ENCODE data around the gene PLEKHG4B. TPM values are rescaled to one million over a fixed set of nuclear protein-coding genes. Genes with fewer than 3 reads are reported as not detected.

The PLEKHG4B gene
- total and polyA plus RNA-seq, 2 donors from 2014 or later = 0.13 to 0.37 TPM

GRCh38 chr5:188488-189481 is 96.8 kb downstream of the PLEKHG4B start:
- H3K4me3 ChIP-seq (ENCODE audit: low read length in 3 of 3) = peak overlapping the region; percentile 40 to 54 (median 46)
- TF ChIP-seq CTCF (IDR thresholded peaks at IDR 0.05; ENCODE audit: borderline replicate concordance, extremely low read depth, insufficient read depth) = peak; percentile 93
- DNase-seq (peak; percentile 91 to 95 (median 93)), FAIRE-seq (no peak)
- no peak overlapping the region for H3K27ac ChIP-seq (ENCODE audit: low read depth in 2 of 2, low read length in 2 of 2)
- H3K36me3 ChIP-seq (ENCODE audit: control insufficient read depth in 2 of 3, insufficient read depth in 3 of 3, low read length in 3 of 3) = no peaks in the 10 kb centered on the region
- intact Hi-C loops (cut with DNase I) = no loop called here
- peak overlapping the region in 1 of 3 donors; percentile 44 for H3K9ac ChIP-seq (ENCODE audit: low read length in 3 of 3)
- H3K27me3 ChIP-seq (ENCODE audit: control insufficient read depth, insufficient read depth, low read length) = no peaks in the 10 kb centered on the region
- peaks cover 0 to 14% (median 3%) of the 10 kb centered on the region in 3 donors for H3K4me1 ChIP-seq (ENCODE audit: control insufficient read depth in 2 of 3, insufficient read depth in 2 of 3, low read depth in 1 of 3, low read length in 3 of 3)
- H3K9me3 ChIP-seq (ENCODE audit: control insufficient read depth in 2 of 3, insufficient read depth in 1 of 3, low read length in 3 of 3) = no peaks in the 10 kb centered on the region

GRCh38 chr5:189486-189885 is 97.5 kb downstream of the PLEKHG4B start:
- Histone ChIP-seq H3K4me1 (ENCODE audit: control insufficient read depth in 2 of 3, insufficient read depth in 2 of 3, low read depth in 1 of 3, low read length in 3 of 3) (peaks cover 0 to 14% (median 3%) of the 10 kb centered on the region in 3 donors), H3K27me3 (ENCODE audit: control insufficient read depth, insufficient read depth, low read length) (no peaks in the 10 kb centered on the region), H3K9me3 (ENCODE audit: control insufficient read depth in 2 of 3, insufficient read depth in 1 of 3, low read length in 3 of 3) (no peaks in the 10 kb centered on the region), H3K9ac (ENCODE audit: low read length in 3 of 3) (no peak overlapping the region), H3K36me3 (ENCODE audit: control insufficient read depth in 2 of 3, insufficient read depth in 3 of 3, low read length in 3 of 3) (no peaks in the 10 kb centered on the region), H3K4me3 (ENCODE audit: low read length in 3 of 3) (no peak overlapping the region), H3K27ac (ENCODE audit: low read depth in 2 of 2, low read length in 2 of 2) (no peak overlapping the region)
- intact Hi-C loops (cut with DNase I) = no loop called here
- no peak for DNase-seq
- no peak for FAIRE-seq
- no peak for TF ChIP-seq CTCF (IDR thresholded peaks at IDR 0.05; ENCODE audit: borderline replicate concordance, extremely low read depth, insufficient read depth)

- FAIRE-seq (no peak), DNase-seq (no peak)
- Histone ChIP-seq H3K36me3 (ENCODE audit: control insufficient read depth in 2 of 3, insufficient read depth in 3 of 3, low read length in 3 of 3) (no peaks in the 10 kb centered on the region), H3K4me1 (ENCODE audit: control insufficient read depth in 2 of 3, insufficient read depth in 2 of 3, low read depth in 1 of 3, low read length in 3 of 3) (peaks cover 0 to 14% (median 3%) of the 10 kb centered on the region in 3 donors), H3K4me3 (ENCODE audit: low read length in 3 of 3) (no peak overlapping the region), H3K9ac (ENCODE audit: low read length in 3 of 3) (no peak overlapping the region), H3K27ac (ENCODE audit: low read depth in 2 of 2, low read length in 2 of 2) (no peak overlapping the region), H3K27me3 (ENCODE audit: control insufficient read depth, insufficient read depth, low read length) (no peaks in the 10 kb centered on the region), H3K9me3 (ENCODE audit: control insufficient read depth in 2 of 3, insufficient read depth in 1 of 3, low read length in 3 of 3) (no peaks in the 10 kb centered on the region)
- TF ChIP-seq CTCF (IDR thresholded peaks at IDR 0.05; ENCODE audit: borderline replicate concordance, extremely low read depth, insufficient read depth) = no peak
- intact Hi-C loops (cut with DNase I) = no loop called here
These were observed 98.0 kb downstream of the PLEKHG4B start for GRCh38 chr5:189976-190365.
